Mammary epithelial cell (primary cell): ENCODE measurements around the gene ZNF365.

Experiments
- CTCF ChIP-seq, 2 donors: IDR thresholded peaks in 1 of 2; conservative IDR thresholded peaks in 1 of 2; 2 replicates each; pipeline ENCODE4 v1.5.1; 2011 to 2012; ENCODE audit warnings: inconsistent platforms in 2 of 2, low read length in 2 of 2, mild to moderate bottlenecking in 2 of 2, control low read depth in 1 of 2, low read depth in 1 of 2; ENCODE audit not compliant: insufficient read depth in 1 of 2; ENCODE audit errors: extremely low read depth in 1 of 2
- EZH2 ChIP-seq: IDR thresholded peaks from 2 replicates; pipeline ENCODE4 v1.6.1; 2012; ENCODE audit warnings: low read length, inconsistent platforms, borderline replicate concordance

DNA sequence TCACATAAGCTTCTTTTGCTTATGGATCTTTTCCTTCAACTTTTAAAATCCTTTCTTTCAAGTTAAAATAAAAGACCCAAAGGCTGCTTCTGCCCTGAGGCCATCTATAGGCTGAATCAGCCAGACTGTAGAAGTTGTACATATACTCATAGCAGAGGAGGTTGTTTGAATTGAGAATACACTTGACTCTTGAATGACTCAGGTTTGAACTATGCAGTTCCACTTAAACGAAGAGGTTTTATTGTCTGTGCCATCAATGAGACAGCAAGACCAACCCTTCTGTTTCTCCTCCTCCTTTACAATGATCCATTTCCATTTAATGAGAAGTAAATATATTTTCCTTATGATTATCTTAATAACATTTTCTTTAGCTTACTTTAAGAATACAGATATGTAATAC is 5.8 kb downstream of the ZNF365 start:
- TF ChIP-seq EZH2 (no peak), CTCF (conservative IDR thresholded peaks at IDR 0.05 in 1 of 2, IDR thresholded peaks at IDR 0.05 in 1 of 2; ENCODE audit: extremely low read depth in 1 of 2, insufficient read depth in 1 of 2, low read depth in 1 of 2, low read length in 2 of 2) (no peak)
